Stimulated activated CD4-positive, alpha-beta T cell treated with anti-CD3 and anti-CD28 coated beads, TNF-alpha, amount 100 ng/mL, for 24 hours (primary cell): ENCODE measurements around the gene ADGRB3.
"Not testable (repeated sequence)": the region's sequence is repeated elsewhere in the genome, so short reads cannot be mapped to it uniquely, and the experiment has no call there.

ENCODE experiments used
- DNase-seq, 3 experiments: peaks; one replicate each; pipeline ENCODE4 v3.0.0-alpha.2; 2020; ENCODE audit warnings: low read depth in 3 of 3

The ADGRB3 gene

GRCh38 chr6:68779366-68779765, 144.3 kb downstream of the ADGRB3 start:
- no peak for DNase-seq

- DNase-seq = not testable (repeated sequence)
These were observed 155.0 kb downstream of the ADGRB3 start for GRCh38 chr6:68790128-68790527.

GRCh38 chr6:68814976-68815375, 179.9 kb downstream of the ADGRB3 start:
- DNase-seq = not testable (repeated sequence)

- DNase-seq = no peak
These were observed 191.4 kb downstream of the ADGRB3 start for GRCh38 chr6:68826501-68826900.

- DNase-seq = no peak
These were observed 199.5 kb downstream of the ADGRB3 start for GRCh38 chr6:68834551-68834950.

GRCh38 chr6:68838571-68838970, 203.5 kb downstream of the ADGRB3 start:
- no peak for DNase-seq

GRCh38 chr6:68852791-68853190, 217.7 kb downstream of the ADGRB3 start:
- DNase-seq = no peak

GRCh38 chr6:68859233-68859632, 224.2 kb downstream of the ADGRB3 start:
- DNase-seq = no peak

GRCh38 chr6:68868646-68869045, 233.6 kb downstream of the ADGRB3 start:
- no peak for DNase-seq

- DNase-seq = no peak
These were observed 238.2 kb downstream of the ADGRB3 start for GRCh38 chr6:68873236-68873635.

- DNase-seq = no peak
These were observed 239.7 kb downstream of the ADGRB3 start for GRCh38 chr6:68874747-68875146.

- no peak for DNase-seq
These were observed 240.3 kb downstream of the ADGRB3 start for GRCh38 chr6:68875403-68875802.

GRCh38 chr6:68876792-68877493, 241.9 kb downstream of the ADGRB3 start:
- no peak for DNase-seq

GRCh38 chr6:68880050-68880813, 245.2 kb downstream of the ADGRB3 start:
- DNase-seq = no peak

GRCh38 chr6:68883325-68883724, 248.2 kb downstream of the ADGRB3 start:
- not testable (repeated sequence) for DNase-seq

- no peak for DNase-seq
These were observed 256.3 kb downstream of the ADGRB3 start for GRCh38 chr6:68891419-68891818.

- no peak for DNase-seq
These were observed 257.4 kb downstream of the ADGRB3 start for GRCh38 chr6:68892452-68892851.

- no peak for DNase-seq
These were observed 260.8 kb downstream of the ADGRB3 start for GRCh38 chr6:68895929-68896328.

GRCh38 chr6:68901044-68901443, 266.0 kb downstream of the ADGRB3 start:
- no peak for DNase-seq

GRCh38 chr6:68911334-68911733, 276.3 kb downstream of the ADGRB3 start:
- no peak for DNase-seq

GRCh38 chr6:68911811-68912210, 276.7 kb downstream of the ADGRB3 start:
- no peak for DNase-seq

- not testable (repeated sequence) for DNase-seq
These were observed 277.7 kb downstream of the ADGRB3 start for GRCh38 chr6:68912805-68913204.

- DNase-seq = no peak
These were observed 280.5 kb downstream of the ADGRB3 start for GRCh38 chr6:68915586-68915985.
